ENCODE measurements around the gene EDC4. TPM values are rescaled to one million over a fixed set of nuclear protein-coding genes. Genes with fewer than 3 reads are reported as not detected.
A peak's percentile ranks its signal among the peaks of the same experiment; 100 is the strongest.

The EDC4 gene
- total RNA-seq: 60.6 and 85.1 TPM in 2 replicates

DNA sequence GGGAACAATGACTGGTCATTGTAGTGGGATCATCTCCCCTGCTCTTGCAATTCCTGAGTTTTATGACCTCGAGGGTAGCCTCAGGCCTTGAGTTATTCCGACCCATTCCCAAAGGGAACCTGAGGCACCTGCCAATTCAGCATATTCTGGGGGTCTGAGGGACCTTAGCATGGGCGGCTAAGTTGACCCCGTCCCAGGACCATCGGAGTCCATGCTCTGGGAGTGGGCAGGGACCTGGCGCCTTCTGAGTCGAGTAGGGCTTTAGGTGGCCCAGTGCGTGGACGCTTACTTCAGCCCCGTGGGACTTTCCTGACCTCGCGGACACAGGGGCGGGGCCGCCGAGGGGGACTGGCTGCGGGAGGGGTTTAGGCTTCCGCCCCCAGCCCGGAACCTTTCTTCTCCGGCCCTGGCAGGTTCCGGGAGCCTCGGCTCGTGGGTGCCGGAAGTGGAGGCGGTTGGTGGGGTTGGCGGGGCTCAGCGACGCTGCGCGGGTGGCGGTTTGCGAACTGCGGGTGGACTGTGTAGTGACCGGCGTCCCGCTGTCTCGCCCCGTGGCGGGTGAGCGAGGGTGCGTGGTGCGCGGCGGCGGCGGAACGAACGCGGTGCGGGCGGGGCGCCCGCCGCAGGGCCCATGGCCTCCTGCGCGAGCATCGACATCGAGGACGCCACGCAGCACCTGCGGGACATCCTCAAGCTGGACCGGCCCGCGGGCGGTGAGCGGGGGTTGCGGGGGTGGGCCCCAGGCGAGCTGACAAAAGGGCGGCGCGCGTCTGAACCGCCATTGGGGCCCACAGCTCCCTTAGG is at the start of gene EDC4:
TSS of gene EDC4 (plus strand) at position 422 of the 804 bp plus-strand sequence. CDS start at position 632, 210 bp downstream.
- H3K4me3 ChIP-seq (ENCODE audit: low read depth, low read length): peak within 1 kb of the TSS; percentile 96
- no peak for TF ChIP-seq CTCF (IDR thresholded peaks at IDR 0.05; ENCODE audit: insufficient read depth, low read depth, low read length)
- peak; percentile 84 for DNase-seq (ENCODE audit: low read depth)

GRCh38 chr16:67825119-67825518 is 47.7 kb upstream of the EDC4 start:
- TF ChIP-seq CTCF (IDR thresholded peaks at IDR 0.05; ENCODE audit: insufficient read depth, low read depth, low read length): no peak
- no peak for DNase-seq (ENCODE audit: low read depth)
- H3K4me3 ChIP-seq (ENCODE audit: low read depth, low read length): no peak overlapping the region

DNA sequence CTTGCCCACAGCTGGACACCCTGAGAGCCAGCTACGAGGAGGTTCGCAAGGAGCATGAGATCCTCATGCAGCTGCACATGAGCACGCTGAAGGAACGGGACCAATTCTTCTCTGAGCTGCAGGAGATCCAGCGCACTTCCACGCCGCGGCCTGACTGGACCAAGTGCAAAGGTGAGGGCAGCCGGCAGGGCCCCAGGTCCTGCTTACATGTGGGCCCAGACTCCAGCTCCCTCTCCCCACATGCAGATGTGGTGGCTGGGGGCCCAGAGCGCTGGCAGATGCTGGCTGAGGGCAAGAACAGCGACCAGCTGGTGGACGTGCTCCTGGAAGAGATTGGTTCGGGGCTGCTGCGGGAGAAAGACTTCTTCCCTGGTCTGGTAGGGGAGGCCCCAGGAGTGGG is 46.9 kb upstream of the EDC4 start:
- no peak overlapping the region for H3K4me3 ChIP-seq (ENCODE audit: low read depth, low read length)
- no peak for TF ChIP-seq CTCF (IDR thresholded peaks at IDR 0.05; ENCODE audit: insufficient read depth, low read depth, low read length)
- no peak for DNase-seq (ENCODE audit: low read depth)

DNA sequence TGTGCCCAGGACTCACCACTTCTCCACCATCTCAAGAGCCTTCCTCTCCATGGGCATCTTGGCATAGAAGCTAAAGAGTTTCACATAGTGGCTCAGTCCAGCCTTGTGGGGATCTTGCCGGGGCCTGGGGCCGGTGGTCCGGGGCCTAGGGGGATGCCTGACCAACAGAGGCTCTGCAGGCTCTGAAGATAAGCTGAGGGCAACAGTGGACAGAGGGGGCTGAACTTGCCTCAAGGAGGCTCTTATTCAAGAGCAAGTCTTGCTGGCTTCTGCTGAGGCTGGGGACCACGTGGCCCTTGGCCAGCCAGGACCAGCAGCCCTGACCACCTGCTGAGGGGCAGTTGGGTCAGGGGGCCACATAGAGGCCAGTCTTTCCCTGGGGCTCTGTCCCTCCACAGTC is 44.2 kb upstream of the EDC4 start:
- TF ChIP-seq CTCF (IDR thresholded peaks at IDR 0.05; ENCODE audit: insufficient read depth, low read depth, low read length): no peak
- no peak for DNase-seq (ENCODE audit: low read depth)
- no peak overlapping the region for H3K4me3 ChIP-seq (ENCODE audit: low read depth, low read length)

- no peak for TF ChIP-seq CTCF (IDR thresholded peaks at IDR 0.05; ENCODE audit: insufficient read depth, low read depth, low read length)
- peak; percentile 32 for DNase-seq (ENCODE audit: low read depth)
- H3K4me3 ChIP-seq (ENCODE audit: low read depth, low read length): peak overlapping the region; percentile 85
Measured at GRCh38 chr16:67833030-67833414, 39.8 kb upstream of the EDC4 start.

- TF ChIP-seq CTCF (IDR thresholded peaks at IDR 0.05; ENCODE audit: insufficient read depth, low read depth, low read length): no peak
- H3K4me3 ChIP-seq (ENCODE audit: low read depth, low read length): peak overlapping the region; percentile 85
- DNase-seq (ENCODE audit: low read depth): peak; percentile 90
Measured at GRCh38 chr16:67833415-67834241, 39.2 kb upstream of the EDC4 start.
